ENCODE results near the gene ETV7.
"Not testable (repeated sequence)": the region's sequence is repeated elsewhere in the genome, so short reads cannot be mapped to it uniquely, and the experiment has no call there.

The ETV7 gene

DNA sequence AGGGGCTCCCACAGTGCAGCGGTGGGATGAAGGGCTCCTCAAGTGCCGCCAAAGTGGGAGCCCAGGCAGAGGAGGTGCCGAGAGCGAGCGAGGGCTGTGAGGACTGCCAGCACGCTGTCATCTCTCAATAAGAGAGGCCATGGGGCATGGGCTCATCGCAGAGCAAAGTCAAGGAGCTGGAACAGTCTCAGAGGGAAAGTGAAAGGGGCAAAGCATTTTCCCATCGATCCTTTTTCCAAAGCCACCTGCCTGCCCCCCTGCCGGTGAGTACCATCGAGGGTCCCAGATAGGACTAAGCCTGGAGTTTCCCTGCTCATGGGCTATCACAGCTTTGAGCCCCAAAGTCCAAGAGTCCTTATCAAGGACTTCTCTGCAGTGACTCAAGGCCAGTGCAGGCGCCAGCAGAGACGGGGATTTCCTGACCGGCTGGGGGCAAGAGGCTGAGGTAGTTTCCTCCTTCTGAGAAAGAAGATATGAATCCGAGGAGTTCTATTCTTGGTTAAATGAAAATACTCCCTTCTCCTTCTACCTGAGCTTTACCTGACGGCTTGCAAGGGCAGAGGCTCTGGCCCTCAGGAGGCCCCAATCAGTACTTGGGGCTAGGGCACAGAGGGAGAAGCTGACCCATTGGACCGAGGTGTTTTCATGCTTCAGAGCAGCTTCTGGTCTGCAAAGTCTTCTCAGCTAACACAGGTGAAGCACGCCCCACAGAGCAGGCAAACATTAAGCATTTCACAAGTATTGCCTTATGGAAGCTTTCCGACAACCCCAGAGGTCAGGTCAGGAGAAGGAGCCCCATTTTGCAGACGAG is 22.6 kb downstream of the ETV7 start:
- DNase-seq, result no peak

DNA sequence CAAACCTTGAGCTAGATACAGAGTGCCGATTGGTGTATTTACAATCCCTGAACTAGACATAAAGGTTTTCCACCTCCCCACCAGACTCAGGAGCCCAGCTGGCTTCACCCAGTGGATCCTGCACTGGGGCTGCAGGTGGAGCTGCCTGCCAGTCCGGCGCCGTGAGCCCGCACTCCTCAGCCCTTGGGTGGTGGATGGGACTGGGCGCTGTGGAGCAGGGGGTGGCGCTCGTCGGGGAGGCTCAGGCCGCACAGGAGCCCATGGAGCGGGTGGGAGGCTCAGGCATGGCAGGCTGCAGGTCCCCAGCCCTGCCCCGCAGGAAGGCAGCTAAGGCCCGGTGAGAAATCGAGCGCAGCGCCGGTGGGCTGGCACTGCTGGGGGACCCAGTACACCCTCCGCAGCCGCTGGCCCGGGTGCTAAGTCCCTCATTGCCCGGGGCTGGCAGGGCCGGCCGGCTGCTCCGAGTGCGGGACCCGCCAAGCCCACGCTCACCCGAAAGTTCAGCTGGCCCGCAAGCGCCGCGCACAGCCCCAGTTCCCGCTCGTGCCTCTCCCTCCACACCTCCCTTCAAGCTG is 23.3 kb downstream of the ETV7 start:
- DNase-seq, result not testable (repeated sequence)

DNA sequence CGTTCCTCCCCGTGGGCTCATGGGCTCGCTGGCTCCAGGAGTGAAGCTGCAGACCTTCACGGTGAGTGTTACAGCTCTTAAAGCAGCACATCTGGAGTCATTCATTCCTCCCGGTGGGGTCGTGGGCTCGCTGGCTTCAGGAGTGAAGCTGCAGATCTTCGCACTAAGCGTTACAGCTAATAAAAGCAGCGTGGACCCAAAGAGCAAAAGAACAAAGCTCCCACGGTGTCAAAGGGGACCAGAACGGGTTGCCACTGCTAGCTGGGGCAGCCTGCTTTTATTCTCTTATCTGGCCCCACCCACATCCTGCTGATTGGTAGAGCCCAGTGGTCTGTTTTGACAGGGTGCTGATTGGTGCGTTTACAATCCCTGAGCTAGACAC is 24.1 kb downstream of the ETV7 start:
- not testable (repeated sequence) for DNase-seq

DNA sequence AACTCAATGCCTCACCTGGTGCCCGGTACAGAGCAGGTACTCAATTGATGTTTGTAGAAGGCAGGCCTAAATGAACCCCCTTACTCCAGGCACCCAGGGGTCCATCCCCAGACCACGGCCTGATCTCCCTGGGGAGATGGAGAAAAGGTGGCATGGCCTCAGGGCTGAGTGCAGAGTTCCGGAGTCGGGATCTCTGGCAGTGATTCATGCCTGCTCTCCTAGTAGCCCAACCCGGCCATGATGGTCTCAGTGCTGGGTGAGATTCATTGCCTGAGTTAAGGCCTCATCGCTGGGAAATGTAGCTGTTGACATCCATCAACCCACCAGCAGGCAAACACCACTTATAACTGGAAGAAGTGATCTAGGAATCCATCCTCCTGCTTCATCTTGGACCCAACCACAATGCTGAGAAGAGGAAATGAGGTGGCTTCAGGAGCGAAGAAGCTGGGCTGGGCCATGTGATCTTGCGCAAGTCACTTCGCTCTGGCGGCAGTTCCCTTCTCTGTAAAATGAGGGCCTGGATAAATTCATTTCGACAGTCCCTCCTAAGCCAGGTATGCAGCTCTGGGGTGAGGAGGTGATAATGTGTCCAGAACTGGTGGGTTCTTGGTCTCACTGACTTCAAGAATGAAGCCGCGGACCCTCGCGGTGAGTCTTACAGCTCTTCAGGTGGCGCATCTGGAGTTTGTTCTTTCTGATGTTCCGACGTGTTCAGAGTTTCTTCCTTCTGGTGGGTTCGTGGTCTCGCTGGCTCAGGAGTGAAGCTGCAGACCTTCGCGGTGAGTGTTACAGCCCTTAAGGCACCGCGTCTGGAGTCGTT is 24.7 kb downstream of the ETV7 start:
- no peak for DNase-seq

DNA sequence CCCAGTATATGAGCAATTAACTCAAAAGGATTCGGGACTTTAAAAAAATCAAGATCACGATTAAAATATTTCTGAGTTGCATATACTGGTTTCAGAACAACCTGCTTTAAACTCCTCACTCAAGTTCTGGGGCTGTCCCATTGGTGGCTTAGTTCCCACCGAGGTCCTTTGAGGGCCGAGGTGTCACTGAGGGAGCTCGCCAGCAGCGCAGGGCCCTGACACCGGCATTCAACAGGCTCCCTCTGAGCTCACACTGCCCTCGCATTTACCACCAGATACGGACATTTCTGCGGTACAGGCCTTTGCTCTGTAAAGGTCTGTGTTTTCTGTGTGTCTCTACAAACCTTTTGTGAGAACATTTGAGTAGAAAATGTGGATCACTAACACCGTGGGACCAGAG is 26.4 kb downstream of the ETV7 start:
- DNase-seq, result no peak

DNA sequence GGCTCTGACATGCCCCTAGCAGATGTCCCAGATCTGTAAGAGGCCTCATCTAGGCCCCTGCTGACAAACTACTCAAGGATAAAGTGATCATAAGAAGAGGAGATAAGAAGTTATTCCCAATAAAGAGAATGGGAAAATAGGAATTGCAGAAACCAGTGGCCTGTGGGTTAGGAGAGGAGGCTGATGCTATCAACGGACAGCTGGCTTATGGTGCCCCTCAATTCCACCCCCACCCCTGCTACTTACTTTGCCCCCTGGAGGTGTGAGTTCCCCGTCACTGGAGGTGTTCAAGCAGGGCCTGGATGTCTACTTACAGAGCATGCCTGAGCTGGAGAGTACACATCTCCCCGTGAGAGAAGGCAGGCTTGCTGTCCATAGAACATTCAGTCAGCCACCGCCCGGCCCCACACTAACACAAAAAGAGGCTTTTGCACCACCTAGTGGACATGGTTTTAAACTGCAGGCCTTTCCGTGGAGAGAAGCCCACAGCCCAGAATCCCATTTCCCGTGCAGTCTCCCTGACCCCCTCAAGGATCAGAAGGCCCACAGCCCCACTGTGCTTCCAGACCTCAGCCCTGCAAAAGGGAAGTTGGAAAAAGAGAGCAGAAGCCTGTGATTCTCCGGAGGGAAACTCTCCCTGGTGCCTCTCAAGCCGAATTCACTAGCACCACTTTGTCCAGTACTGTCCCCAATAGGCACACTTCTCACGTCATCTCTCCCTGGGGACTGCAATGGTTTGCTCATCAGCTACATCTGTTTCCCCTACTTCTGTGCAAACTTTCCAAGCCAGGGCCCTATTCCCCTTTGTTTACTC is 27.0 kb downstream of the ETV7 start:
- peak in 50 of 56 donors; percentile 10 to 86 (median 62) for DNase-seq

DNA sequence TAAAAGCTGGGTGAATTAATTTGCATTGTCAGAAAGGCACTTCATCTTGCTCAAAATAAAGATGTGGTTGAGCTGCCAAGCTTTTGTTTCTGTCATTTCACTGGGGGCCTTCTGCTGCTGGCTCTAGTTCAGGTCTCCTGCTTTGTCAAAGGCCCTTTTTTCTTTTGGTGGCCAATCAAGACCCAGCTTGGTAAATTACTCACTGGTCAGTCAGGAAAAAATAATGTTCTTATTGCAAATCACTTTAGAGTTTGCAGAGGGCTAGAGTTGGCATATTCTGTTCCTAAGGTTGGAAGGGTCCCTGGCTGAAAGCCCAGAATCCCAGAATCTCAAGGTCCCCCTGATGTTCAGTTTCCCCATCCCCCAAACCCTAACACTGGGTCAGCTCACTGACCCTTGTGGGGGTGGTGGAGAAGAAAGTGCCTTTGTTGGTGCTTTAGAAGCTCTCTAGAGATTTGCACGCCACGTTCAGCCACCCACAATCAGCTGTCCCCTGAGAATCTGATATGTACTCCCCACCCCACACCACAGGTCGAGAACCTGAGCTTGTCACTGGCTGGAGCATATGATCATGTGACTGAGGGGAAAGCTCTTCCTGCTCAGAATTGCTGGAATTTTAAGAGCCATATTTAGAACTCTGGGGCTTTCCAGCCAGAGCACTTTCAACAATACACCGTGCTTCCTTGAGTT is 29.1 kb downstream of the ETV7 start:
- DNase-seq, result peak in 42 of 56 donors; percentile 7 to 82 (median 42)

DNA sequence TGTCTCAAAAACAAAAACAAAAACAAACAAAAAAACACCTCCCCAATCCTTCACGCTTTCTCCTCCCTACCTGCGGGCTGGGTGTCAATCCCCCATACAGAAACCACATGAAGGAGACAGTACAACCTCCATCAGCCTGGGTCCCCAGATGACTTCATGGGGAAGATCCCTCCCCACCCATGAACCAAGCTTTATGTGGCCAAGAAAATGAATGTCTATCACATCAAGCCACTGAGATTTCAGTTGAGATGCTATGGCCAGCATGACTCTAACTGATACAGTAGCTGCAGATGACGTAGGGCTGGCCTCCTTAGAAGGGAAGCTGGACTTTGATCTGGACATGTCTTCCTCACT is 29.6 kb downstream of the ETV7 start:
- DNase-seq, result peak in 2 of 56 donors; percentile 43

DNA sequence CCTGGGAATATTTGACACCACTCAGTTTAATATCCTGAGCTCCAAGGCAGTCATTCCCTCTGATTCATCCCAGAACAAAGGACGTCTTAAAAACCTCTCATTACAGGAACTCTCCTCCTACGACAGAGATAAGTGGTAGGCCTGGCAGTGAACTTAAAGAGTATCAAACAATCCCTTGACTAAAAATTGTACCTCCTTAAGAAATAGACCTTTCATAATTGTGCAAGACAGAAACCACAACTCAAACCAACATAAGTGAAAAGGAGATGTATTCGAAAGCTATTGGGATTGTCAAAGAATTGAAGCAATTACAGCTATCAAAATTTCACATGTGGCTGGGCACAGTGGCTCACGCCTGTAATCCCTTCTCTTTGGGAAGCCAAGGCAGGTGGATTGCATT is 31.6 kb downstream of the ETV7 start:
- no peak for DNase-seq

DNA sequence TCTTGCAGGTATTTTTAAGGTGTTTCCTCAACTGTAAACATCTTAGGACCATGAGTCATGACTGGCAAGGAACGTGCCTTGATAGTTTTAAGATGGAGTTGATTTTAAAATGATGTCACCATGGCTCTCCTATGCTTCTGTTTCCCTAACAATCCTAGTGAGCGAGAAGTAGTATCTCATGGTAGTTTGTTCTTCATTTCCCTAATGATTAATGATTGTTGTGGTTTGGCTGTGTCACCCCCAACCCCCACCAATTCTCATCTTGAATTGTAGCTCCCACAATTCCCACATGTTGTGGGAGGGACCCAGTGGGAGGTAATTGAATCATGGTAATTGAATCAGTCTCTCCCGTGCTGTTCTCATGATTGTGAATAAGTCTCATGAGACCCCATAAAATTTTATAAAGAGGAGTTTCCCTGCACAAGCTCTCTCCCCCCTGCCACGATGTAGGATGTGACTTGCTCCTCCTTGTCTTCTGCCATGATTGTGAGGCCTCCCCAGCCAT is 34.0 kb downstream of the ETV7 start:
- peak in 1 of 56 donors; percentile 9 for DNase-seq

DNA sequence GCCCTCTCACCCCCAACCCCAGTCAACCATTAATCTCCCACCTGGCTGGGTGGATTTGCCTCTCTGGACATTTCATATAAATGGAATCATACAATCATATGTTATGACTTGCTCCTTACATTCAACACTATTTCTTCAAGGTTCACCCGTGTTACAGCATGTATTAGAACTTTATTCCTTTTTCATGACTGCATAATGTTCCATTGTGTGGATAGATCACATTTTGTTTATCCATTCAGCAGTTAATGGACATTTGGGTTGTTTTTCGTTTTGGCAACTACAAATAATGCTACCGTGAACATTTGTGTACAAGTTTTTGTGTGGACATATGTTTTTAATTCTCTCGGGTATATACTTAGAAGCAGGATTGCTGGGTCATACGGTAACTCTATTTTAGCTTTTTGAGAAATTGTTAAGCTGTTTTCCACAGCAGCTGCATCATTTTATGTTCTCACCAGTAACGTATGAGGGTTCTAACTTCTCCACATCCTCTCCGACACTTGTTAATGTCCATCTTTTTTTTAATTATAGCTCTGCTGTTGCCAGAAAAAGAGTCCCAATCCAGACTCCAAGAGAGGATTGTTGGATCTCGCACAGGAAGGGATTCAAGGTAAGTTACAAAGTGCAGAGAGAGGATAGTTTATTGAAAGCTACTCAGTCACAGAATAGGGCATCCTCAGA is 34.9 kb downstream of the ETV7 start:
- DNase-seq, result no peak

DNA sequence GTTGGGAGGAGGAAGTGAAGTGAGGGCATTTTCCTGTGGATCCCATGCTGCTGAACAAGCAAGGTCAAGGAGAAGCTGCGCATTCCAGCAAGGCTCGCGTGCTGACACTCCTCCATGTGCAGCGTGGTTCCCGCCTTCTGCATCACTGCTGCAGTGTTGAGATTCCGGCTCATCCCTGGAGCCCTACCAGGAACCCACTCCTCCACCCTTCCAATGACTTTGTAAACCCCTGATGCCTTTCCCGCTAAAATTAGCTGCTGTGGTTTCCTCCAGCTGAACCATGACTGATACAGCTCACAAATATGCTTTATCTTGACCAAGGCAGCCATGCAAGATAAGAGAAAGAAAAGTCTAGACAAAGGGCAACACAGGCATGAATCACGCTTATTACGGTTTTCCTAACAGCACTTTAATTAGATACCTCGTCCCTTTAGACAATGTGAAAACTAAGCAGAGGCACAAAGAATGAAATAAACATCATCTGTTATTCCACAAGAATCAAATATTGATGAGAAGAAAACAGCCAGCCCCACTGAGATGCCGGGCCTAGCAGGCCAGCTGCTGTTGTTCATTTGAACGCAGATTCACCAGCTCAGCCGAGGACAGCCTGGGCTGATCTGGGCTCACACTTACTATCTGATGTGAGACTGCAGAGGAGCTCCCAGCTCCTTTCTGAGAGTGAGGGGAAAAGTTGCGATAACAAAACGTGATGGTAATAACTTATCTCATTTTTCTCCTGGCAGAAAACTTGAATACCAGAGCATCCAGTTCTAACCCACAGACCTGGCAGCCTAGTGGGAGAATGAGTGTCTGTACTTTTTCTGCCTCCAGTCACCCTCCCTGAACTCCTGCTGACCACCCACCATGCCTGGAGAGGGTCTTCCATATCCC is 36.5 kb downstream of the ETV7 start:
- no peak for DNase-seq

DNA sequence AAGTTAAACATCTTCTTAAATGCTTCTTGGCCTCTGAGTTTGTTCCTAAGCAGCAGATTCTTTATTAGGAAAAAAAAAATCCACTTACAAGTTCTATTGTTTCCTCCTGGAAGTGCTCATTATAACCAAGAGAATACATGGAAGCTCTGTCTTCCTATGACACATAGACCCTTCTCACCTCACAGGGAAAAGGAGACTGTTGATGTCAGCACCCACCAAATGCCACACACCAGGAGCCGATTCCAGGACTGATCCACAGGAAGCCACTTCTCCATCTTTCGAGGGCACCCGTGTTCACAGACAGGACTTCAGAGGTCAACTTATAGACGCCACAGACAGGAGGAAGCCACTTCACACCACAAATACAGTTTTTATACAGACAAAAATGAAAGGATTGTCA is 37.4 kb downstream of the ETV7 start:
- DNase-seq, result no peak

DNA sequence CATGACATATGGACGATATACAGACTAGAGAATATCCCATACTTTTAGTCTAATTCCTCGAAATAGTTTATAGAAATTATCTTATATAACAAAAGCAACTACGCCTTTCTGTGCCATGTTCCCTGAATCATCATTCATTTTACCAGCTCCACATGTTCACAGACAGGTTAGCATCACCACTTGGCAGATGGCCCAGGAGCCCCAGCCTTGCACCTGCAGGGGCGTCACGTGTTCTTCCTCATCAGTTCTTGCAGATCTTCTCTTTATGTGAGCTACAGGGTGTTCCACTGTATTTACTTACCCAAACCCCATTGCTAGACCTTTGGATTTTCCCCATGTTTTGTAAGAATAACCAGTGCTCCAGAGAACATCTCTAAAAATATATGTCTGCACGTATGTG is 38.2 kb downstream of the ETV7 start:
- DNase-seq, result peak in 23 of 56 donors; percentile 4 to 61 (median 33)

DNA sequence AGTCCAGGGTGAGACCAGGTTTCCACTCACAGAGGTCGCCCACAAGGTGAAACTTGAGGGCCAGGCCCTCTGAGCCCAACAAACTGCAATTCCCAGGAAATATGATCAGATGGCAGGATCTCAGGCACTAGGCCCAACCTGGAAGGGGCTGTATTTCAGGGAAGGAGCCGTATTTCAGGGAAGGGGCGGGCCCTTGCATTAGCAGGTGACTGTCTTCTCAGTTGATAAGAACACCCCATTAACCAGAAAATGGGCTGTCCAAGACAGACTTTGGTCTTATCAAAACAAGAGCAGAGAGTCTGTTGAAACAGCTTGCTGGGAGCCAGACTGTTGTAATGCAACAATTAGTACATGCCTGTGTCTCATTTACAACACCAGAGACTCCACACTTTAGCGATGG is 39.8 kb downstream of the ETV7 start:
- DNase-seq, result no peak

DNA sequence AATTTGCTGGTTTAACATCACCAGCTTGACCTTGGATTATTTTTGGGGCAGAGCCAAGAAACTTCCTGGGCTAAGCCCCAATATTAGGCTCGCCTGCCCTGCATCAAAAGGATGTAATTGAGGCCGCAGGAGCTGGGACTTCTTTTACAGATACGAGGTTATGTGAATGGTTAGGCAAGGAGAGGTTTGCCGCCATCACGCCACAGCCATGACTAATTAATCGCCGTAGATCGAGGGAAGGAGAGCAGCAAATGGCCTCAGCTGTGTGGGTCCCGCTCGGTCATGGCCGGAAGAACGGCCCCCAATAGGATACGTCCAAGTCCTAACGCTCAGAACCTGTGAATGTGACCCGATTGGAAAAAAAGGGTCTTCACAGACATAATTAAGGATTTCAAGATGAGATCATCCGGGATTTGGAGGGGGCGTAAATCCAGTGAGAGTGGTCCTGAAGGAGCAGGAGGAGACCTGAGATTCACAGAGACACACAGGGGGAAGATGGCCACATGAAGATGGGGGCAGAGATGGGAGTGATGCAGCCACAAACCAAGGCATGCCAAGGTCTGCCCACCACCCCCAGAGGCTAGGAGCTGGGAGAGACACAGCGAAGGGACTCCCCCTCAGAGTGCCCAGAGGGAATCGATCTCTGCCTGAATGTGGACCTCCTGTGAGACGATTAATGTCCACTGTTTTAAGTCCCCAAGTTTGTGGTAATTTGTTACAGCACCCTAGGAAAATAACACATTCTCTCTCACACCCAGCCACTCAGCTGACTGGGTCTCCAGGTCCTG is 40.8 kb downstream of the ETV7 start:
- DNase-seq, result no peak

DNA sequence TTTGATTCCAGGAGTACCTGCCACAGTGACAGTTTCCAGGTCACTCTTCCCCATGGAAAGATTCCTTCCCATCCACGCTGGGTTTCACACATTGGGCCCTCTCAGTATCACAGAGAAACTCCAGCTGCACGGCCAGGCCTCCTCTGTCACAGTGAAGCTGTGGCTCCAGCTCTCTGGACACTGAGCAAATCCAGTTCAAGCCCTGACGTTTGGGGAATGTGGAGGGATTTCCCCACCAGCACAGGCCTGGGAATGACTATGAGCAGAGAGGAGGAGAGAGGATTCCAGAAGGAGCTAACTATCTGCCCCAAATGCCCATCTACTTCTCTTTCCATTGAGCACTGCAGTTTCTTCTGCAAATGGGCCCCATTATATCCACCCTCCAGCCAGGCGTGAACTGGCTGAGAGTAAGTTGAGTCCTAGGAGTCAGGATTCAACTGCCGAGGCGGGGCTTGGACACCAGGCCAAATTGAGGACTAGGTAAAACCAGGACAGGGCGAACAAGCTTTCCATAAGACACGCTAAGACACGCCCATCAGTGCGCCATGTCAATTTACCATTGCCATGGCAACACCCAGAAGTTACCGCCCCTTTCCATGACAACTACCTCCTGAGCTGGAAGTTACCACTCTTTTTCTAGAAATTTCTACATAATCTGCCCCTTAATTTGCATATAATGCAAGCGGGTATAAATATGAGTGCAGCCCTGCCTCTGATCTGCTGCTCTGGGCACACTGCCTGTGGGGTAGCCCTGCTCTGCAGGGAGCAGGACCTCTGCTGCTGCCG is 41.6 kb downstream of the ETV7 start:
- no peak for DNase-seq
